M059J (cell line): ENCODE results near the gene FAM193A. TPM values are rescaled to one million over a fixed set of nuclear protein-coding genes. Genes with fewer than 3 reads are reported as not detected.
"Not testable (repeated sequence)": the region's sequence is repeated elsewhere in the genome, so short reads cannot be mapped to it uniquely, and the experiment has no call there.

Source experiments
- DNase-seq: peaks from one replicate; pipeline ENCODE4 v3.0.0-alpha.2; 2012; ENCODE audit warnings: low read depth
- total RNA-seq: library from RNA; depleted of rRNA; stranded (reverse); fragments of >200 nt; shearing (Covaris generic); gene quantifications from 2 replicates; pipeline ENCODE4 v1.2.3, GENCODE V29; 2014

Gene FAM193A
- total RNA-seq, 1 experiment from 2014 or later = 12.7 TPM

- DNase-seq = no peak
These were observed 214.5 kb downstream of the FAM193A start for GRCh38 chr4:2750719-2751605.

- DNase-seq = no peak
These were observed 217.0 kb downstream of the FAM193A start for GRCh38 chr4:2753436-2753835.

DNA sequence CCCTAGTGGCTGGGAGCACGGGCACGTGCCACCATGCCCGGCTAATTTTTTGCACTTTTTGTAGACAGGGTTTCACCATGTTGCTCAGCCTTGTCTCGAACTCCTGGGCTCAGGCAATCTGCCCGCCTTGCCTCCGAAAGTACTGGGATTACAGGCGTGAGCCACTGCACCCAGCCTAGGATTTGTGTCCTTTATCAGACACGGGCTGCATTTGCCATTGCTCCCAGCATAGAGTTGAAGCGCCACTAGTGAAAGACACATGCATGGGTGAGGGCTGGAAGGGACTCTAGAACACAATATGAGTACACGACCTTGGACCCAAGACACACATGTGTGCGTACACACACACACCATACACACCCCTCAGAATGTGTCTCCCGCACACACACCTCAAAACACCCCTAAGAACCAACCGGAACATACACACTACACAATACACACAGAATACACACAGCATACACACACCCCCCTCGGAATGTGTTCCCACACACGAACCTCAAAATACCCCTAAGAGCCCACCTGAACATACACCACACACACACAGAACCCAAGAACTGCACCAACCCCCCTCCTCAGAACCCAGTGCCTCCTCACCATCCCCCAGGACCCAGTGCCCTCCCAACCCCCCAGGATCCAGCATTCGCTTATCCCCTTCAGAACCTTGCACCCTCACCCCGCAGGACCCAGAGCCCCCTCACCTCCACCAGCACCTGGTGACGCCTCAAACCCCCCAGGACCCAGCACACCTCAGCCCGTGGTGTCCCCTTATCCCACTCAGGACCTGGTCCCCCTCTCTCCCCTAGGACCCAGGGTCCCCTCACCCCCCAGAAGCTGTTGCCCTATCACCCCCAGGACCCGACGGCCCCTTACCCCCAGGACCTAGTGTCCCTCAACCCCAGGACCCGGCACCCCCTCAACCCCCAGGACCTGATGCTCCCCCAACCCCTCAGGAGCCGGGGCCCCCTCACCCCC is 218.7 kb downstream of the FAM193A start:
- no peak for DNase-seq

GRCh38 chr4:2755821-2756690 is 219.6 kb downstream of the FAM193A start, which contains the start of gene TNIP2:
Gene TNIP2 (minus strand): TSS chr4:2756336. CDS start chr4:2756289, 47 bp downstream.
- DNase-seq = peak; percentile 75

DNA sequence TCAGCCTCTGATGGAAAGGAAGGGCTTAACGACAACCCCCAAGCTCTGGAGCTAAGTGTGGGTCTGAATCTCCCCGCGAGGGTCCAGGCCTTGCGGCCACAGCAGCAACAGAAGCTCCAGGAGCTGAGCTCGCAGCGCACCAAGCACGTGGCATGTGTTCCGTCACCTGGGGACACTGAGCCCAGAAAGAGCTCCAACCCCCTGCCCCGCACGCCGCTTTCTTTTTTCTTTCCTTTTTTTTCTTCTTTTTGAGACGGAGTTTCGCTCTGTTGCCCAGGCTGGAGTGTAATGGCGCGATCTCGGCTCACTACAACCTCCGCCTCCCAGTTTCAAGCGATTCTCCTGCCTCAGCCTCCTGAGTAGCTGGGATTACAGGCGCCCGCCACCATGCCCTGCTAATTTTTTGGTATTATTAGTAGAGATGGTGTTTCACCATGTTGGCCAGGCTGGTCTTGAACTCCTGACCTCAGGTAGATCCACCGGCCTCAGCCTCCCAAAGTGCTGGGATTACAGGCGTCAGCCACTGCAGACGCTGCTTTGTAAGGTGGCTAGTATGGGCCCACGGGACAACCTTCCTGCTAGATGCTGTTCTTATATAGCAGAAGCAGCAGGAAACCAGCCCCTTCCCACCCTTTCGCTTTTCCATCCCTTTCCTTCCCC is 220.4 kb downstream of the FAM193A start:
- no peak for DNase-seq

- no peak for DNase-seq
These were observed 221.0 kb downstream of the FAM193A start for GRCh38 chr4:2757426-2757825.

DNA sequence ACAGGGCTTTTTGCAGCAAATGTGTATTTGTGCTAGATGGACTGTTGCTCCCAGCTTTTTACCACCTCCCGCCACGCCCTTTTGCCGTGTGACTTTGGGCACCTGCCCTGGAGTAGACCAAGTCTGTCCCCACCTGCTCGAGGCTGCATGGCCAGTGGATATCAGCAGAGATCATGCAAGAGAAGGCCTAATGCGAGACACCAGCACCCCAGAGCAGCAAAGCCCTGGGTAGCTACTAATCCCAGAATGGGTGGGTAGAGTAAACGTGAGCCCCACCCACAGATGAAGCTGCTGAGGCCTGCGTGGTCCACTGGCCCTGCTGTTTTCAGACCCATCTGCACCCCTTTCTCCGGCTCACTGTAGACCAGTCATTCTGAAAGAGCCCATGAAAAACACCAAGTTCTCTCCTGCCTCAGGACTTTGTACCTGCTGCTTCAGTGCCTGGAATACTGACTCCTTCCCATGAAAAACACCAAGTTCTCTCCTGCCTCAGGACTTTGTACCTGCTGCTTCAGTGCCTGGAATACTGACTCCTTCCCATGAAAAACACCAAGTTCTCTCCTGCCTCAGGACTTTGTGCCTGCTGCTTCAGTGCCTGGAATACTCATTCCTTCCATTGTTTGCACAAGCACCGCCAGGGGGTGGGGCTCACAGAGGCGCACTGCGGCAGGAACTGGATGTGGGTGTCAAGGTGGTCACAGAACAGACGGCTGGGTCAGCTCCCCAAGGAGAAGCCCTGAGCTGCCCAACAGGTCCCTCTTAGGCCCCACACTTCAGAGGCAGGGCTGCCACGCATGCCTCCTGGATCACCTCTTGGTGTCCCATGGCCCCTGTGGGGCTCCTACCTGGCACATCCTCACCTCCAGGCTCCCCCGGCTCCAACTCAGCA is 224.8 kb downstream of the FAM193A start:
- DNase-seq = no peak

DNA sequence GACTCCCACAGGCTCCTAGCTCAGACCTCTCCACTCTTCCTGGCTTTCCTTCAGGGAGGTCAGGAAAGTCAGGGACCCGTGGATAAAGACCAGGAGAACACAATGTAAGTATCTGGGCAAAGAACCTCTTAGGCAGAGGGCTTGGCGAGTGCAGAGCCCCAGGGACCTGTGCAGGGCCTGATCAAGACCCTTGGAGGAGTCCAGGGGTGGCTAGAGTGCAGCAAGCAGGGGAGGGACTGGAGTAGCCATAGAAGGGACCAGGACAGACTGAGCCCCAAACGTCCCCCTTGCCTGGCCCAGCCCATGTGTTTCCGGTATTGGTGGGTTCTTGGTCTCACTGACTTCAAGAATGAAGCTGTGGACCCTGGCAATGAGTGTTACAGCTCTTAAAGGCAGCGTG is 225.6 kb downstream of the FAM193A start:
- no peak for DNase-seq

GRCh38 chr4:2762486-2763370 is 226.3 kb downstream of the FAM193A start:
- not testable (repeated sequence) for DNase-seq

GRCh38 chr4:2763511-2763967 is 227.1 kb downstream of the FAM193A start:
- DNase-seq = no peak

- DNase-seq = no peak
These were observed 229.5 kb downstream of the FAM193A start for GRCh38 chr4:2765832-2766526.

- no peak for DNase-seq
These were observed 230.7 kb downstream of the FAM193A start for GRCh38 chr4:2767046-2767704.

GRCh38 chr4:2767705-2768074 is 231.2 kb downstream of the FAM193A start:
- no peak for DNase-seq

GRCh38 chr4:2768124-2768523 is 231.7 kb downstream of the FAM193A start:
- DNase-seq = no peak

GRCh38 chr4:2768921-2769336 is 232.5 kb downstream of the FAM193A start:
- no peak for DNase-seq

GRCh38 chr4:2771264-2771663 is 234.8 kb downstream of the FAM193A start:
- no peak for DNase-seq

GRCh38 chr4:2780643-2781042 is 244.2 kb downstream of the FAM193A start:
- not testable (repeated sequence) for DNase-seq
